Activated T-helper 1 cell treated with anti-CD3 and anti-CD28 coated beads, Interleukin-12 subunit alpha, Interleukin-12 subunit beta, Interleukin-2, Interleukin-4 antibody, amounts not matched to agents 30 ng/mL and 10 ng/mL and 1 ng/mL, durations not matched to agents 14 hours and 24 hours and 36 hours (primary cell): ENCODE data around the gene GPBP1. TPM values are rescaled to one million over a fixed set of nuclear protein-coding genes. Genes with fewer than 3 reads are reported as not detected.
A peak's percentile ranks its signal among the peaks of the same experiment; 100 is the strongest.

Experiments used
- DNase-seq: peaks from one replicate; pipeline ENCODE4 v3.0.0; 2021; ENCODE audit warnings: low spot score
- H3K27ac Mint-ChIP-seq: one replicate; pipeline ENCODE4 v1.8.0; 2021; ENCODE audit warnings: mild to moderate bottlenecking, mixed read lengths
- H3K27me3 Mint-ChIP-seq: one replicate; pipeline ENCODE4 v1.8.0; 2022; ENCODE audit warnings: mild to moderate bottlenecking, moderate library complexity, mixed read lengths; ENCODE audit not compliant: insufficient read depth
- H3K36me3 Mint-ChIP-seq: one replicate; pipeline ENCODE4 v1.8.0; 2021; ENCODE audit warnings: low read depth, mixed read lengths
- H3K4me1 Mint-ChIP-seq: one replicate; pipeline ENCODE4 v1.8.0; 2021; ENCODE audit warnings: low read depth, mixed read lengths
- H3K4me3 Mint-ChIP-seq: one replicate; pipeline ENCODE4 v1.8.0; 2021; ENCODE audit warnings: mild to moderate bottlenecking, moderate library complexity, mixed read lengths
- H3K9me3 Mint-ChIP-seq: one replicate; pipeline ENCODE4 v1.8.0; 2021; ENCODE audit warnings: mixed read lengths
- intact Hi-C: fragments of 100-400 bp; cut with micrococcal nuclease; formaldehyde crosslinking; loops from one replicate; pipeline ENCODE4 v1.15.1; 2024
- total RNA-seq: library from RNA; stranded (reverse); gene quantifications from 2 replicates; pipeline ENCODE4 v1.2.3, GENCODE V29; 2022

The GPBP1 gene
- total RNA-seq, 1 donor from 2014 or later = 106 TPM

DNA sequence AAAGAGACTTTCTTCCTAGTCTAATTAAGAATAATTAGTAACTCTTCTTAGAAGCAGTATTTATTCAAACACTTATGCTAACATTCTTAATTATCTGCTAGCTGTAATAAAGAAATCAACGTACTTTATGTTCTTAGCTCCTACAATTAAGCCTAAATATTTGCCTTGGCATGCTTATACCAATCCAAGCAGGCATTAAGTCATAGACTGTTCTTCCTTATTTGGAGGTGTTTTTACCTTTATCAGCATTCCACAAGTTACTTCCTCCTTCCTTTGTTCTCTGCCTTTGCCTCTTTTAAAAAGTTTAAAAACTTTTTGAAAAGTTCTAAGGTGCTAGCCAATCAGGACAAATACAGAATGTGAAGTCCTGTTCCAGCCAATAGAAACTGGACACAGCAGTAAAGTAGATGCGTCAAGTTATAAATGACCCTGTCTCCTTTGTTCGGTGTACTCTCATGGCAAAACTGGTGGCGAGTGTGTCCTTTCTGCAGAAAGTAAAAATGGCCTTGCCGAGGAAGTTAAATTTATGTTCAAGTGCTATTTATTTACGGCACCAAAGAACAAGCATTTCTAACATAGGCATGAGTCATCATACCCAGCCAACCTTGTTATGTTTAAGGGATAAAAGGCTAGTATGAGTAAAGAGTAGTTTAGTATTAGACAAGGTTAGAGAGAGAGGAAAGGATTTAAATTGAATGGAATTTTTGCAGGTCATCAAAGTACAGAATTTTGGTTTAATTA is 58.6 kb downstream of the GPBP1 start:
- peaks cover 54% of the 10 kb centered on the region for H3K36me3 Mint-ChIP-seq
- DNase-seq = no peak
- intact Hi-C loops = no loop called here
- no peak overlapping the region for H3K27ac Mint-ChIP-seq
- no peak overlapping the region for H3K4me3 Mint-ChIP-seq
- no peaks in the 10 kb centered on the region for H3K9me3 Mint-ChIP-seq
- no peaks in the 10 kb centered on the region for H3K27me3 Mint-ChIP-seq
- H3K4me1 Mint-ChIP-seq = peaks cover 46% of the 10 kb centered on the region

GRCh38 chr5:57243286-57244137 is 69.7 kb downstream of the GPBP1 start:
- Mint-ChIP-seq H3K36me3 (peaks cover 38% of the 10 kb centered on the region), H3K27ac (peak overlapping the region; percentile 35), H3K4me1 (peaks cover 40% of the 10 kb centered on the region), H3K4me3 (no peak overlapping the region), H3K9me3 (no peaks in the 10 kb centered on the region), H3K27me3 (no peaks in the 10 kb centered on the region)
- no peak for DNase-seq
- intact Hi-C loops = loop anchor here (2.0 kb wide), 1 partner anchor 15 kb away; no protein-coding TSS in a partner anchor

GRCh38 chr5:57244331-57244730 is 70.5 kb downstream of the GPBP1 start:
- no peak overlapping the region for H3K27ac Mint-ChIP-seq
- peaks cover 40% of the 10 kb centered on the region for H3K4me1 Mint-ChIP-seq
- no peaks in the 10 kb centered on the region for H3K27me3 Mint-ChIP-seq
- no peaks in the 10 kb centered on the region for H3K9me3 Mint-ChIP-seq
- peaks cover 40% of the 10 kb centered on the region for H3K36me3 Mint-ChIP-seq
- H3K4me3 Mint-ChIP-seq = no peak overlapping the region
- no peak for DNase-seq
- intact Hi-C loops = loop anchor here (2.0 kb wide), 1 partner anchor 14 kb away; no protein-coding TSS in a partner anchor

GRCh38 chr5:57246426-57246825 is 72.6 kb downstream of the GPBP1 start:
- peaks cover 41% of the 10 kb centered on the region for H3K4me1 Mint-ChIP-seq
- no peak overlapping the region for H3K4me3 Mint-ChIP-seq
- peaks cover 44% of the 10 kb centered on the region for H3K36me3 Mint-ChIP-seq
- H3K27me3 Mint-ChIP-seq = no peaks in the 10 kb centered on the region
- peak overlapping the region; percentile 4 for H3K27ac Mint-ChIP-seq
- intact Hi-C loops = no loop called here
- DNase-seq = no peak
- no peaks in the 10 kb centered on the region for H3K9me3 Mint-ChIP-seq

DNA sequence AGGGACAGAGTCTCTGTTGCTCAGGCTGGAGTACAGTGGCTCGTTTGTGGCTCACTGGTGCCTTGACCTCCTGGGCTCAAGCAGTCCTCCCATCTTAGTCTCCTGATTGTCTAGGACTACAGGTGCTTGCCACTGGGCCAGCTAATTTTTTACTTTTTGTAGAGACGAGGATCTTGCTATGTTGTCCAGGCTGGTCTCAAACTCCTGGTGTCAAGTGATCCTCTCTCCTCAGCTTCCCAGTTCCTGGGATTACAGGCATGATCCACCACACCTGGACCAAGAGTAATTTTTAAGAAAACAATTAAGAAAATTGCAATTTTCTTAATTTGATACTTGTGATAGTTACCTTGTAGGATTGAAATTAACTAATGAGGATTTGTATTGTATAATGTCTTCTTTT is 73.9 kb downstream of the GPBP1 start:
- intact Hi-C loops = no loop called here
- no peaks in the 10 kb centered on the region for H3K9me3 Mint-ChIP-seq
- no peak overlapping the region for H3K27ac Mint-ChIP-seq
- no peak overlapping the region for H3K4me3 Mint-ChIP-seq
- H3K27me3 Mint-ChIP-seq = no peaks in the 10 kb centered on the region
- H3K36me3 Mint-ChIP-seq = peaks cover 48% of the 10 kb centered on the region
- peaks cover 40% of the 10 kb centered on the region for H3K4me1 Mint-ChIP-seq
- DNase-seq = no peak

- H3K9me3 Mint-ChIP-seq = no peaks in the 10 kb centered on the region
- peak overlapping the region; percentile 4 for H3K27ac Mint-ChIP-seq
- H3K4me3 Mint-ChIP-seq = no peak overlapping the region
- H3K27me3 Mint-ChIP-seq = no peaks in the 10 kb centered on the region
- DNase-seq = no peak
- H3K4me1 Mint-ChIP-seq = peaks cover 26% of the 10 kb centered on the region
- peaks cover 43% of the 10 kb centered on the region for H3K36me3 Mint-ChIP-seq
- intact Hi-C loops = no loop called here
Observed at GRCh38 chr5:57249265-57249874, 75.5 kb downstream of the GPBP1 start.

DNA sequence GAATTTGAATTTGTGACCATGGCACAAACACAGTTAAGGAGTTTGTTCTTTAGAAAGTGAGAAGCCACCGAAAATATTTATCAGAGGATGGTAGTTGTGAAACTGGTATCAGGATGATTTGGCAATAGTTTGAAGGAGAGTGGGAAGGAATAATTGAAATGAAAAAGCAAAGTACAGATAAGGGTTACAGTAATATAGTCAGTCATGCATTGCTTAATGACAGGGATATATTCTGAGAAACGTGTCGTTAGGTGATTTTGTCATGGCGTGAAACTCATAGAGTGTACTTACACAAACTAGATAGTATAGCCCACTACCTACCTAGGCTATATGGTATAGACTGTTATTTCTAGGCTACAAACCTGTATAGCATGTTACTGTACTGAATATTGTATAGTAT is 84.2 kb downstream of the GPBP1 start:
- no peak for DNase-seq
- Mint-ChIP-seq H3K36me3 (peaks cover 47% of the 10 kb centered on the region), H3K4me1 (peaks cover 26% of the 10 kb centered on the region), H3K27ac (peak overlapping the region; percentile 36), H3K9me3 (no peaks in the 10 kb centered on the region), H3K4me3 (no peak overlapping the region), H3K27me3 (no peaks in the 10 kb centered on the region)
- intact Hi-C loops = loop anchor here (2.0 kb wide), 1 partner anchor 13 kb away; no protein-coding TSS in a partner anchor

DNA sequence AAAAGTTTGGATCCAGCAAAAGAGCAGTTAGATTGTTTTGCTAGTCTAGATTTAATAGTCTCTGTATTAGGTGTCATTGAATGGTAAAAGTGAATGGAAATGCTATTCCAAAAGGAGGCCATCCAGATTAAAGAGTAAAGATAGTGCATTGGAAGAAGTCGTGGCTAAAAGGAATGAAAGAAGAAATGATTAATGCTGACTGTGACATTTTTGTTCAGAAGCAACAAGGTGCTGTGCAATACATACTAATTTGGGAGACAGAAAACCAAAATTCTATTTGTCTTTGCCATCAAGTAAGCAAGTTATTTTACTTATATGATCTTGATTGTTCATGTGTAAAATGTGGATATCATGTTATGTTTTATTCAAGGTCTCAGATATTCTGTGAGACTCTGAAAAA is 85.1 kb downstream of the GPBP1 start:
- Mint-ChIP-seq H3K27me3 (no peaks in the 10 kb centered on the region), H3K9me3 (no peaks in the 10 kb centered on the region), H3K4me1 (peaks cover 26% of the 10 kb centered on the region), H3K36me3 (peaks cover 50% of the 10 kb centered on the region), H3K4me3 (no peak overlapping the region), H3K27ac (no peak overlapping the region)
- no peak for DNase-seq
- intact Hi-C loops = loop anchor here (2.0 kb wide), 1 partner anchor 14 kb away; no protein-coding TSS in a partner anchor

DNA sequence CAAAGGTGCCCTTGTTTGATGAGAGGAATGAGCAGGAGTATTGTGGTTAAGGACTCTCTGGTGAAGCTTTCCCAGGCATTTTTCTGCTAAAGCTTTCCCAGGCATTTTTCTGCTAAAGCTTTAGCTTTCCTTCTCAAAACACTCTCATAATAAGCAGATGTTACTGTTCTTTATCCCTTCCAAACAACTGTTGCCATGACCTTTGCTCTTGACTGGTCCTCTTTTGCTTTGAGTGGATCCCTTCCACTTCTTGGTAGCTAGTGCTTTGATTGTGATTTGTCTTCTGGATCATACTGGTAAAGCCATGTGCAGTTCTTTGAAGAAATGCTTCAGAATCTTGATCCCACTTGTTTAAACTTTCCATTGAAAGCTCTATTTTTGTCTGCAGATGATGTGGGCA is 85.8 kb downstream of the GPBP1 start:
- Mint-ChIP-seq H3K27ac (peak overlapping the region; percentile 51), H3K4me3 (no peak overlapping the region), H3K9me3 (no peaks in the 10 kb centered on the region), H3K36me3 (peaks cover 50% of the 10 kb centered on the region), H3K4me1 (peaks cover 26% of the 10 kb centered on the region), H3K27me3 (no peaks in the 10 kb centered on the region)
- DNase-seq = no peak
- intact Hi-C loops = loop anchor here (2.0 kb wide), 1 partner anchor 15 kb away; no protein-coding TSS in a partner anchor

GRCh38 chr5:57262541-57262940 is 88.7 kb downstream of the GPBP1 start:
- intact Hi-C loops = no loop called here
- Mint-ChIP-seq H3K27me3 (no peaks in the 10 kb centered on the region), H3K36me3 (peaks cover 46% of the 10 kb centered on the region), H3K9me3 (no peaks in the 10 kb centered on the region), H3K4me1 (peaks cover 26% of the 10 kb centered on the region), H3K27ac (no peak overlapping the region), H3K4me3 (no peak overlapping the region)
- no peak for DNase-seq

DNA sequence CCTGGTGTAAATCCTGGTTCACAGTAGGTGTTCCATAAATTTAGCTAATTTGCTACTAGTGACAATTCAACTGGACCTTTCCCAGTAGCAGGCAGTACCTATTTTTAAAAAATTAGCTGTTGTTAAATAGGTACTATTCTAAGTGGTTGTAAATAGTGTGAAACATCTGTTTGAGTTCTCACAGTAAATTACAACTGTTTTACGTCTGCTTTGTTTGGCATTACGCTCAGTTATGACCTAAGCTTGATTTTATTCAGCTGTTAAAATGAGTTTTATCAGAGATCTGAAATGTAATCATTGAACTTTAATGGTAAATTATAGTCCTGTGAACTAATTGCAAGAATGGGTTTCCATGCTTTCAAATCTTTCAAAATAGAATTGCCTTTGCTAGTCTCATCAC is 93.9 kb downstream of the GPBP1 start:
- no peaks in the 10 kb centered on the region for H3K4me1 Mint-ChIP-seq
- H3K9me3 Mint-ChIP-seq = no peaks in the 10 kb centered on the region

DNA sequence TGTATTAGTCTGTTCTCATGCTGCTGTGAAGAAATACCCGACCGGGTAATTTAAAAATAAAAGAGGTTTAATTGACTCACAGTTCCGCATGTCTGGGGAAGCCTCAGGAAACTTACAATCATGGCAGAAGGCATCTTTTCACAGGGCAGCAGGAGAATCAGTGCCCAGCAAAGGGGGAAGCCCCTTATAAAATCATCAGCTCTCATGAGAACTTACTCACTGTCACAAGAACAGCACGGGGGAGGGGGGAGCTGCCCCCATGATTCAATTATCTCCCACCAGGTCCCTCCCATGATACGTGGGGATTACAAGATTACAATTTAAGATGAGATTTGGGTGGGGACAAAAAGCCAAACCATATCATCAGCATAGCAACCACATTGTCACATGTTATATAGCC is 102.5 kb downstream of the GPBP1 start:
- DNase-seq = no peak
- H3K27me3 Mint-ChIP-seq = peaks cover 9% of the 10 kb centered on the region
- no peaks in the 10 kb centered on the region for H3K36me3 Mint-ChIP-seq
- no peak overlapping the region for H3K4me3 Mint-ChIP-seq
- H3K27ac Mint-ChIP-seq = no peak overlapping the region
- intact Hi-C loops = loop anchor here (5.0 kb wide), 1 partner anchor 1004 kb away; no protein-coding TSS in a partner anchor
- no peaks in the 10 kb centered on the region for H3K9me3 Mint-ChIP-seq
- H3K4me1 Mint-ChIP-seq = no peaks in the 10 kb centered on the region

More for the DNA sequence above, 93.9 kb downstream of the GPBP1 start:
- Mint-ChIP-seq H3K36me3 (peaks cover 7% of the 10 kb centered on the region), H3K27ac (no peak overlapping the region), H3K27me3 (no peaks in the 10 kb centered on the region), H3K4me3 (no peak overlapping the region)
- intact Hi-C loops = no loop called here
- no peak for DNase-seq
